HEK293 (cell line): Measurements from ENCODE around the gene NIPBL.

ENCODE experiments used
- GLIS1 ChIP-seq: fragments of 450-650 bp; formaldehyde crosslinking; IDR thresholded peaks from 2 replicates; pipeline ENCODE4 v1.5.1; 2016; ENCODE audit warnings: missing biosample characterization, missing genetic modification characterization
- PRDM1 ChIP-seq: fragments of 450-650 bp; formaldehyde crosslinking; IDR thresholded peaks from 2 replicates; pipeline ENCODE4; 2016; ENCODE audit warnings: missing biosample characterization, missing genetic modification characterization
- SP3 ChIP-seq: fragments of 450-650 bp; formaldehyde crosslinking; IDR thresholded peaks from 2 replicates; pipeline ENCODE4 v1.5.1; 2016; ENCODE audit warnings: missing biosample characterization, missing genetic modification characterization
- YY1 ChIP-seq: fragments of 450-650 bp; formaldehyde crosslinking; IDR thresholded peaks from 2 replicates; pipeline ENCODE4 v1.5.1; 2018; ENCODE audit warnings: missing biosample characterization, missing genetic modification characterization
- ZNF350 ChIP-seq: fragments of 450-650 bp; formaldehyde crosslinking; IDR thresholded peaks from 2 replicates; pipeline ENCODE4 v1.5.0; 2017; ENCODE audit warnings: missing biosample characterization, mild to moderate bottlenecking, missing genetic modification characterization
- ZNF596 ChIP-seq: fragments of 450-650 bp; IDR thresholded peaks from 2 replicates; pipeline ENCODE4 v1.5.0; 2018; ENCODE audit warnings: missing biosample characterization, mild to moderate bottlenecking, missing genetic modification characterization, moderate library complexity
- TF ChIP-seq, protein P1 (sequence below): sonication (generic); formaldehyde crosslinking; IDR thresholded peaks from 2 replicates; pipeline ENCODE4 v1.8.1; 2022; ENCODE audit warnings: mild to moderate bottlenecking, moderate library complexity, missing genetic modification reagents
- TF ChIP-seq, protein P2 (sequence below): fragments of 450-650 bp; formaldehyde crosslinking; IDR thresholded peaks from 2 replicates; pipeline ENCODE4 v1.5.1; 2016; ENCODE audit warnings: missing biosample characterization, missing genetic modification characterization
- TF ChIP-seq, protein P3 (sequence below): fragments of 450-650 bp; formaldehyde crosslinking; conservative IDR thresholded peaks from 2 replicates; pipeline ENCODE4 v1.5.1; 2016; ENCODE audit warnings: low read depth, missing biosample characterization, missing genetic modification characterization

DNA sequence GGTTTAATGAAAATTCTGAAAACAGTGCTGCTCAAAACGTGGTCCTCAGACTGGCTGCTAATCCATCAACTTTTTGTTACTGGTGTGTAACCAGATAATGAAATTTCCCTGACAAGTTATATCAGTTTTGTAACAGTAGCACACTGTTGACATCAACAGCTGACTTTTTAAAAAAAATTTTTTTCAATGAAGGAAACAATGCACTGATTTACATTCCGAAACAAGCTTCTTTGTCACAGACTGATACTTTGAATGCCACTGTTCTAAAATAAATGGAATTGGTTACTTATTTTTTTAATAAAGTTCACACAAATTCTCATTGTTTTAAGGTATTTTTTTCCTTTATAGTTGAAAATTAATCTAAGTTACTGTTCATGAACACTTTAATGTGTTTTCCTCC lies 169.1 kb downstream of the NIPBL start:
- TF ChIP-seq, protein P1, sequence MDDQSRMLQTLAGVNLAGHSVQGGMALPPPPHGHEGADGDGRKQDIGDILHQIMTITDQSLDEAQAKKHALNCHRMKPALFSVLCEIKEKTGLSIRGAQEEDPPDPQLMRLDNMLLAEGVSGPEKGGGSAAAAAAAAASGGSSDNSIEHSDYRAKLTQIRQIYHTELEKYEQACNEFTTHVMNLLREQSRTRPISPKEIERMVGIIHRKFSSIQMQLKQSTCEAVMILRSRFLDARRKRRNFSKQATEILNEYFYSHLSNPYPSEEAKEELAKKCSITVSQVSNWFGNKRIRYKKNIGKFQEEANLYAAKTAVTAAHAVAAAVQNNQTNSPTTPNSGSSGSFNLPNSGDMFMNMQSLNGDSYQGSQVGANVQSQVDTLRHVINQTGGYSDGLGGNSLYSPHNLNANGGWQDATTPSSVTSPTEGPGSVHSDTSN (CRISPR knock-in tag), result no peak
- TF ChIP-seq, protein P2, sequence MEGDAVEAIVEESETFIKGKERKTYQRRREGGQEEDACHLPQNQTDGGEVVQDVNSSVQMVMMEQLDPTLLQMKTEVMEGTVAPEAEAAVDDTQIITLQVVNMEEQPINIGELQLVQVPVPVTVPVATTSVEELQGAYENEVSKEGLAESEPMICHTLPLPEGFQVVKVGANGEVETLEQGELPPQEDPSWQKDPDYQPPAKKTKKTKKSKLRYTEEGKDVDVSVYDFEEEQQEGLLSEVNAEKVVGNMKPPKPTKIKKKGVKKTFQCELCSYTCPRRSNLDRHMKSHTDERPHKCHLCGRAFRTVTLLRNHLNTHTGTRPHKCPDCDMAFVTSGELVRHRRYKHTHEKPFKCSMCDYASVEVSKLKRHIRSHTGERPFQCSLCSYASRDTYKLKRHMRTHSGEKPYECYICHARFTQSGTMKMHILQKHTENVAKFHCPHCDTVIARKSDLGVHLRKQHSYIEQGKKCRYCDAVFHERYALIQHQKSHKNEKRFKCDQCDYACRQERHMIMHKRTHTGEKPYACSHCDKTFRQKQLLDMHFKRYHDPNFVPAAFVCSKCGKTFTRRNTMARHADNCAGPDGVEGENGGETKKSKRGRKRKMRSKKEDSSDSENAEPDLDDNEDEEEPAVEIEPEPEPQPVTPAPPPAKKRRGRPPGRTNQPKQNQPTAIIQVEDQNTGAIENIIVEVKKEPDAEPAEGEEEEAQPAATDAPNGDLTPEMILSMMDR, result no peak
- no peak for TF ChIP-seq YY1 (tag by site-specific recombination)
- no peak for TF ChIP-seq SP3 (tag by site-specific recombination)
- TF ChIP-seq GLIS1 (tag by site-specific recombination), result no peak
- no peak for TF ChIP-seq PRDM1 (tag by site-specific recombination)
- no peak for TF ChIP-seq ZNF350 (tag by site-specific recombination)
- TF ChIP-seq ZNF596 (tag by site-specific recombination), result no peak
- TF ChIP-seq, protein P3, sequence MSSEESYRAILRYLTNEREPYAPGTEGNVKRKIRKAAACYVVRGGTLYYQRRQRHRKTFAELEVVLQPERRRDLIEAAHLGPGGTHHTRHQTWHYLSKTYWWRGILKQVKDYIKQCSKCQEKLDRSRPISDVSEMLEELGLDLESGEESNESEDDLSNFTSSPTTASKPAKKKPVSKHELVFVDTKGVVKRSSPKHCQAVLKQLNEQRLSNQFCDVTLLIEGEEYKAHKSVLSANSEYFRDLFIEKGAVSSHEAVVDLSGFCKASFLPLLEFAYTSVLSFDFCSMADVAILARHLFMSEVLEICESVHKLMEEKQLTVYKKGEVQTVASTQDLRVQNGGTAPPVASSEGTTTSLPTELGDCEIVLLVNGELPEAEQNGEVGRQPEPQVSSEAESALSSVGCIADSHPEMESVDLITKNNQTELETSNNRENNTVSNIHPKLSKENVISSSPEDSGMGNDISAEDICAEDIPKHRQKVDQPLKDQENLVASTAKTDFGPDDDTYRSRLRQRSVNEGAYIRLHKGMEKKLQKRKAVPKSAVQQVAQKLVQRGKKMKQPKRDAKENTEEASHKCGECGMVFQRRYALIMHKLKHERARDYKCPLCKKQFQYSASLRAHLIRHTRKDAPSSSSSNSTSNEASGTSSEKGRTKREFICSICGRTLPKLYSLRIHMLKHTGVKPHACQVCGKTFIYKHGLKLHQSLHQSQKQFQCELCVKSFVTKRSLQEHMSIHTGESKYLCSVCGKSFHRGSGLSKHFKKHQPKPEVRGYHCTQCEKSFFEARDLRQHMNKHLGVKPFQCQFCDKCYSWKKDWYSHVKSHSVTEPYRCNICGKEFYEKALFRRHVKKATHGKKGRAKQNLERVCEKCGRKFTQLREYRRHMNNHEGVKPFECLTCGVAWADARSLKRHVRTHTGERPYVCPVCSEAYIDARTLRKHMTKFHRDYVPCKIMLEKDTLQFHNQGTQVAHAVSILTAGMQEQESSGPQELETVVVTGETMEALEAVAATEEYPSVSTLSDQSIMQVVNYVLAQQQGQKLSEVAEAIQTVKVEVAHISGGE (tag by site-specific recombination), result no peak
